Measurements from ENCODE around the gene TSPAN16.

Gene TSPAN16

GRCh38 chr19:11261431-11261970 lies 34.5 kb upstream of the TSPAN16 start:
- H3K4me3 ChIP-seq (ENCODE audit: control insufficient read depth, low read depth, low read length) = peak overlapping the region; percentile 74
- no peak for TF ChIP-seq CTCF (IDR thresholded peaks at IDR 0.05; ENCODE audit: control insufficient read depth, insufficient read depth, low read depth, low read length, missing control alignments)
- no peak for DNase-seq (ENCODE audit: low read depth)

- TF ChIP-seq CTCF (IDR thresholded peaks at IDR 0.05; ENCODE audit: control insufficient read depth, insufficient read depth, low read depth, low read length, missing control alignments) = peak; percentile 47
- H3K4me3 ChIP-seq (ENCODE audit: control insufficient read depth, low read depth, low read length) = peak within 1 kb of the TSS; percentile 74
- DNase-seq (ENCODE audit: low read depth) = no peak
These were observed 33.8 kb upstream of the TSPAN16 start, which contains the start of gene DOCK6 for GRCh38 chr19:11261971-11262839. Gene DOCK6 (minus strand): TSS chr19:11262524. CDS start chr19:11262440, 84 bp downstream.

GRCh38 chr19:11263726-11264125 lies 32.2 kb upstream of the TSPAN16 start:
- DNase-seq (ENCODE audit: low read depth) = no peak
- TF ChIP-seq CTCF (IDR thresholded peaks at IDR 0.05; ENCODE audit: control insufficient read depth, insufficient read depth, low read depth, low read length, missing control alignments) = no peak
- H3K4me3 ChIP-seq (ENCODE audit: control insufficient read depth, low read depth, low read length) = no peak overlapping the region

- DNase-seq (ENCODE audit: low read depth) = no peak
- TF ChIP-seq CTCF (IDR thresholded peaks at IDR 0.05; ENCODE audit: control insufficient read depth, insufficient read depth, low read depth, low read length, missing control alignments) = no peak
- no peak overlapping the region for H3K4me3 ChIP-seq (ENCODE audit: control insufficient read depth, low read depth, low read length)
These were observed 31.3 kb upstream of the TSPAN16 start for GRCh38 chr19:11264452-11265176.

- no peak for DNase-seq (ENCODE audit: low read depth)
- H3K4me3 ChIP-seq (ENCODE audit: control insufficient read depth, low read depth, low read length) = no peak overlapping the region
- no peak for TF ChIP-seq CTCF (IDR thresholded peaks at IDR 0.05; ENCODE audit: control insufficient read depth, insufficient read depth, low read depth, low read length, missing control alignments)
These were observed 30.7 kb upstream of the TSPAN16 start for GRCh38 chr19:11265177-11265784.

- H3K4me3 ChIP-seq (ENCODE audit: control insufficient read depth, low read depth, low read length) = no peak overlapping the region
- no peak for DNase-seq (ENCODE audit: low read depth)
- TF ChIP-seq CTCF (IDR thresholded peaks at IDR 0.05; ENCODE audit: control insufficient read depth, insufficient read depth, low read depth, low read length, missing control alignments) = no peak
These were observed 30.1 kb upstream of the TSPAN16 start for GRCh38 chr19:11265785-11266236.

All from AG09309 (cell line).